MV-4-11 (cell line): ENCODE results near the gene CDS2.

Experiments used
- DNase-seq: peaks from one replicate; lab custom pipeline; 2025; lab: John Stamatoyannopoulos, UW

The CDS2 gene

GRCh38 chr20:5181958-5182357 is 55.1 kb downstream of the CDS2 start:
- DNase-seq, result no peak

DNA sequence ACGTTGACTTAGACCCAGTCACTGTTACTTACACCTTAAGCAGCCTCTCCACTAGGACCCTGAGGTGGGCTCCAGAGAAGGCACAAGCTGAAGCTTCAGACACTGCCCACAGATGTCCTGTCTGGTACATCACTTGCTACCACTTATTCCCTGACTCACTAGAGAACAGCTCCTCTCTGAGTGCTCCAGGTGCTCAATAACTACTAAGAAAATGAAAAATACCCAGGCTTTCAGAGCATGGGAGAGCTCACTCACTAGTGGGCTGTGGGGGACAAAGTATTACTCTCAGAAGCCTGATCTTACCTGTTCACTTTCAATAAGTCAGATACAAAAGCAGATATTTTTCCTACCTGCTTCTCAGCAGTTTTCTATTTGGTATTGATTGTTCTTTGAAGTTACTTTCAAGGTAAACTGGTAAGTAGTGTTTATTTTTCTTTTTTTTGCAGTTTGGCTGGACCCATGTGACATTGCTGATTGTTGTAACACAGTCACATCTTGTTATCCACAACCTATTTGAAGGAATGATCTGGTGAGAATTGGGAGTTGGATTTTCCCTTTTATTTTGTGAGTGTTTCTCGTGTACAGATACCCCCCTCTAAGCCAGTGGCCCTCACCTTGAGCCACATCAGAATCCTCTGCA is 55.9 kb downstream of the CDS2 start:
- DNase-seq, result no peak

GRCh38 chr20:5183731-5184474 is 57.1 kb downstream of the CDS2 start:
- DNase-seq, result no peak

- no peak for DNase-seq
These were observed 57.9 kb downstream of the CDS2 start for GRCh38 chr20:5184684-5185083.

GRCh38 chr20:5187122-5187521 is 60.3 kb downstream of the CDS2 start:
- no peak for DNase-seq

DNA sequence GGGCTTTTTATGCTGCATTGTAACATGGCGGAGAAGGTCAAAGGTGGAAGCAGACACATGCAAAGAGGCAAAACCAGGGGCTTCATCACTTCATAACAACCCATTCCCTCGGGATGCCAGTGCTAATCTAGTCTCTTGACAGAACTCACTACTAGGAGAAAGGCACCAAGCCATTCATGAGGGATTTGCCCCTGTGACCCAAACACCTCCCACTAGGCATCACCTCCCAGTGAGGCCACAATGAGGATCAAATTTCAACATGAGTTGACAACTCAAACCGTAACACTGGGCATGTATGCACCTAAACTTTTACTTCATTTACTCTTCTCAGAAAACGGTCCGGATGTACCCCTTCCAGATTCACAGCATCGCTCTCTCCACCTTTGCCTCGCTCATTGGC is 61.9 kb downstream of the CDS2 start:
- no peak for DNase-seq

DNA sequence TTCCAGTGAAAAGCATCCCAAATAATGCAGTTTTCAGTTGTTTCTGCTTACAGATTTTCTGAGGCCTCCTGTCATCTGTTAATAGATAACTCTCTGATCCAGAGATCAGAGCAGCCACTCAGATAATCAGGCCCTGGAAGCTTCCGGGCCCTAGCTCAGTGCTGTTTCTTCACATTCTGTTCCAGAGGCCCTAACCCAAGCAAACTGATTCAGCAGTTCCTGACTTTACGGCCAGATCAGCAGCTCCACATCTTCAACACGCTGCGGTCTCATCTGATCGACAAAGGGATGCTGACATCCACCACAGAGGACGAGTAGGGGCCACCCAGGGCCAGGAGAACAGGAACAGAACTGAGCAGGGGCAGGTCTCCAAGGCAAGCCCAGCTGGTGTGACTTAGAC is 63.1 kb downstream of the CDS2 start:
- no peak for DNase-seq

- no peak for DNase-seq
These were observed 63.6 kb downstream of the CDS2 start for GRCh38 chr20:5190444-5190843.

DNA sequence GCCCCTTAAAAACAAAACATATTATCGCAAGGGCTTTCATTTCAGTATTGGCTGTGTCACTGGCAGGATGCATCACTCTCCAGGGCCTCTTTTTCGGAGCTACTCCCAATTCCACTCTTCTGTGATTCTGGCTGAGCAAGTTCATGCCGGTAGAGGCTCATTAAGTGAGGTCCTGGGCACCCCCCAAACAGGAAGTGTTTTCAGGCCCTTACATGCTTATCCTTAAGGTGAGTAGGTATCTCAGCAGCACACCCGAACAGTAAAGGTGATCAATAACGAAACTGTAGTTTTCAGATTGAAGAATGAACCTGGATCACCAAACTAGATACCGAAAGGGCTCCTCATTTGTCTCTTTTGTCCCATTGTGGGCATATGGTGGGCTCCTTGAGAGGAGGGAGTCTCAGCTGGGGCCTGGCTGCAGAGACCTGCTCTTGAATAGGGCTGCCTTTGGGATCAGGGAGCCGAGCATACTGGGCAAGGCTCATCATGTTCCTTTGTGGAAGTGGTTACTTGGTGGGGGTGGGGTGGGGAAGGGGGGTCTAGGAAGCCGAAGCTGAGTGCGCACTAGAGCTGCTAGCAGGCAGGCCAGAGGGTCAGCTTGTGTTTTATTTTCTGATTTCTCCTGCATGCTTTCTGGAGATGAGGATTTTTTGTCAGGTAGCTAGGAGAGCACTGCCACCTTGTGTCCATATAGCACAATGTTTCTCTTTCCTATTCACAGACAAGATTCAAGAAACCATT is 65.2 kb downstream of the CDS2 start:
- peak; percentile 72 for DNase-seq

DNA sequence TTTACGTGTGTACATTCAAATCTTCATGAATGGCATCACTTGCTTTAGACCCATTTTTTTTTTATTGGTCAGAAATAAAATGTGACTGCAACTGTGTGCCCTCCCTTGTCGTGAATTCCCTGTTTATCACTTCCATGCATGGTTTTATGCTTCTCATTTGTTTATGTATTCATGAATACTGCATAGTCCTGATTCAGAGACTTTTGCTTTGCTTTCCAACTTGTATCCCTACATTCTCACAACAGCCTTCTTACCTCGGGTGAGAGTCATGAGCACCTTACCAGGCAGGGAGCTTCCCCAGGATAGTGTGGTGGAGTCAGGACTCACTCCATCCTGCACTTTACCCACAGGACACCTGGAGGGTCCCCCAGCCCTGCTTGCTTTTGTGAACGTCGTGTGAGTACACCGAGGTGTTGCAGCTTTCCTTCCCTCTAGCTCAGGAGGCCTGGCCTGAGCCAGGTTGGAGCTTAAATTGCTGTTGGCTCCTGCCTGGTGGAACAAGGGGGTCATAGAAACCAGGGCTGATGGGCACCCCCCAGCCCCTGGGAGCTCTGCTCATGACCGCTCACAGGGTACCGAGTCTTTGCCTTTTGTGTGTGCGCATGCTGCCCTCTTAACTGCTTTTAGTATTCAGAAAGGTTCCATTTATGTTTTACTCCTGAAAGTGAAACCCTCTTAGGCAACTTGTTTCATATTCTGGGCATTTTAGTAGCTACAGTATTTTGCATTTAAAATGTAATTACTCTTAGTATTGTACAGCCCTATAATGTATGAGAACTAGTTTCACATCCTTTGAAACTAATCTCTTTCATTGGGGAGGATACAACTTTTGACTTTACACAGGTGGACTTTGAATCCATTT is 66.0 kb downstream of the CDS2 start:
- DNase-seq, result no peak

DNA sequence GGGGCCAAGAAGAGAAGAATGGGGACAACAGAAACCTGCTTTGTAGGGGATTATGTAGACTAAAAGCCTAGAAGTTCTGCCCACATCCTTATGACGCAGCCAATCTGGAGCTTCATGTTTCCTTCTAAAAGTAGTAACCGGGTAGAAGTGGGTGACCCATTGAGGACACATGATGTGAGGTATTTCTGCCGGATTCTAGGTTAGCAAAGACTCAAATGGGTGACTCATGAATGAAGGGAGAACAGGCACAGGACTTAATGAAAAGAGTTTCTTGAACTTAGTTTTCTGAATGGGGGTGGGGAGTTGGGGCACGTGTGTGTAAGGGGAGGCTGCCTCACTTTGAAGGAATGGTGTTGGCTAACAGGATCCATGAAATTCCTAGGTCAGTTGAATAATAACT is 68.8 kb downstream of the CDS2 start:
- DNase-seq, result peak; percentile 6

DNA sequence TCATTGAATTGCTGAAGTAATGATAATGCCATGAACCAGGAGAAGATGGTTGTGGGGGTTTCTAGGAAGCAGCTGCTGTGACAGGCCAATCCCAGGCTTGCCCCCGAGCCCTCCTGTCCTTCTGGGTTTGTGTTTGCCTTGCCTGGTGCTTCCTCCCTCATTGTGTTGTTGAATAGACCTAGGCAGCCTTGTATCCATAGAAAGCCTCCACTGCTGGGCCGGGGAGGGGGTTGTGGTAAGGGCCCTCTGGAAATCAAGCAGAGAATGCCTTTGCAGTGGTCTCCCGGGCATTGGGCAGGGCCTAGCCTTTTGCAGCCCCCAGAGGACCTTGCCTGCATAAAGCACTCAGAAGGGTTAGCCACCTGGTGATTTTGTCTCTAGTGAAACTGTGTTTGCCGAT is 69.3 kb downstream of the CDS2 start:
- no peak for DNase-seq

- no peak for DNase-seq
These were observed 70.5 kb downstream of the CDS2 start for GRCh38 chr20:5197270-5197827.

DNA sequence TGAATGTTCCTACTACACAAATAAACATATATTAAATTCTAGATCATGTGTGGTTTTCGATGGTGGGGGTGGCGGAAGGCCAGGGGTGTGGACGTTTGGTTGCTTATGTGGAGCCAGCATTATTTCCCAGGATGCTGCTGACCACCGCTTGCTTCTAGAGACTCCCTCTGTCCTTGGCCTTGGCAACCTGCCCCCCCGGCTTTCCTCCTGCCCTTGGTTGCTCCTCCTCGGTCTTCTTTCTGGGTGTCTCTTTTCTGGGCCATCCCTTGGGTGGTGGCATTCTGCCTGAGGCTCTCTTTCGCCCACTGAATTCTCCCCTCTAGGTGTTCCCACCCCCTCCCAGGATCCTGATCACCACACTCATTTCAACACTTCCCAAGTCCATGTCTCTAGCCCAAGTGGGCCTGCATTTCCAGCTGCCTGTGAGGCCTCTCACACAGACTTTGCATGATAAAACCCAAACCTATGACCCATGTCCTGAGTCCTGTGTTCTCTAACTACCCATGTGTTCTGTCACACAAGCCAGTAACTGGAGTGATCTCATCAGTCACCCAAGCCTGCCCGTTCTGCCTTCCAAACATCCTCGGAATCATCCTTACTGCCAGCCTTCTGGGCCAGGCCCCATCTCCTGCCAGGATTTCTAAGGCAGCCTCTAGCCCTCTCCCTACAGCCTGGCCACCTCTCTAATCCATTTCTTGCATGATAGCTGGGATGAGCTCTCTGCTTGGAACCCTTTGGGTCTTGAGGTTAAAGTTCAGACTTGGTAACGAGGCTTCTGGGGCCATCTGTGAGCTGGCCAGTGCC is 71.2 kb downstream of the CDS2 start:
- no peak for DNase-seq

GRCh38 chr20:5198651-5198924 is 71.8 kb downstream of the CDS2 start:
- no peak for DNase-seq

- no peak for DNase-seq
These were observed 76.6 kb downstream of the CDS2 start for GRCh38 chr20:5203380-5203779.

DNA sequence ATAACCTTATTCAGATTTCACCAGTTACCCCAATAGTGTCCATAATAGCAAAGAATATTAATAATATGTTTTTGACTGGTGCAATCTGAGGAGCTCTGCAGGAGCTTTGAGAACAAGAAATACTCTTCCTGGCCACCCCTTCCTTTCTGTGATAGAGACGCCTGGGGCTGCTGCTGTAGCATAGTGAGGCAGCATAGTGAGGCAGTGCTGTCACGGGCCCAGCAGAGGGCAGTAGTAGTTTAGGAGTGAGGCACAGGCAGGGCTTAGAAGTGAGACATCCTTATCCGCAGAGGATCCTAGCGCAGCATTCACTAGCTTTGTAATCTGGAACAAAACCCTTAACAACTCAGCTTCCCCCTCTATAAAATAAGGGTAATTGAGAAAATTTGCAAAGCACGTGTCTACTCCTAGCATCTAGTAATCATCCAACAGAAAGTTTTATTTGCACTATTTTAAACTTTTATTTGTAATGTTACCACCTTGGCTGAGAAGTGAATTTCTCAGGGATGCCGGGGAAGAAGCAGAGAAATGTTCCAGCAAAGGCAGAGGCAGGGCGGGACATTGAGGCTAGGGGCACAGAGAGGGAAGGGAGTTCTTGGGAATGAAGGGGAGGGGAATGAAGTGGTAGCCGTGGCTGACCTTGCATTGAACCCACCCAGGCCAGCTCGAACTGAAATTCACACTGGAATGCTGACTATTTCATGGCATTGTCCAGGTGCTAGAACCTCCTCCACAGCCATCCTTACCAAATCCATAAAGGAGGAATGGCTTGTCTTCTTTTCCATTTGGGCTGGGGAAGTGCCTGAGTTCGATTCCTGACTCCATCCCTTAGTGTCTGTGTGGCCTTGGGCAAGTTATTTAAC is 78.8 kb downstream of the CDS2 start:
- peak; percentile 64 for DNase-seq

- no peak for DNase-seq
These were observed 80.3 kb downstream of the CDS2 start for GRCh38 chr20:5207138-5207537.

DNA sequence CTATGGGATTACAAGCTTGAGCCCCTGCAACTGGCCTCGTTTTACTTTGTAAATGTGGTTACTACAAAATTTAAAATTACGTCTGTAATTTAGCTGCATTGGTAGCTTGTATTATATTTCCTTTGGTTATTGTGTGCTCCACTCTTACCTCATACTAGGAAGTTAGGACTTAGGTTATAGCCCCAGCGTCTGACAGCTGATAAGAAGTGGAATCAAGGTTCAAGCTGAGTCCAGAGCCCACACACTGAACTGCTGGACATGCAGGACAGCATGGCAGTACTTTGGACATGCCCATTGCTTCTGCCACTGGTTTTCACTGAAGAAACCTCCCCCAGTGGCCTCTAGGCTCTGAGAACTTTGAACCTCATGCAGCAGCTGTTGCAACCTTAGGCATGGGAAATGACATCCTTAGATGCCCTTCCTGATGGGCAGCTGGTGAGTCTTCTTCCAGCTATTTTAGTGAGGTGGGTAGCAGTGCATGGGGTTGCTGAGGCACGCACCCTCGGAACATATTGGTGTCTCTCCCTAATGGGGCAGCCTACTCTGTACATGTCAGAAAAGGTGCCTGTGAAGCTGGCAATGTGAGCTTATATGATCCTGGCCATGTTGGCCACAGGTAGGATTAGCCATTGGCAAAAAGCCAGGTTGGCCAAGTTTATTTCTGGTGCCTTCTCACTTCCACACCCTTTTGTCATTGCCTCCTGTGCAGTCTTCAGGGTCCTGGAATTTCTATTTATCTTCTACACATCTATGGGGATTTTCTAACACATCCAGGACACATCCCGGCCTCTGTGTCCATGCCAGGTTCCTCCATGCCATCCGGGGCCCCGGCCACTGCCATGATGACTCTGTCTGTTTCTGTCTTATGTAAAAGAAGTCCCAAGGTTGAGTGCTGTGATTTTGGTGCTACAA is 85.3 kb downstream of the CDS2 start:
- no peak for DNase-seq
